ENCODE results near the gene PROC. TPM values are rescaled to one million over a fixed set of nuclear protein-coding genes. Genes with fewer than 3 reads are reported as not detected.

PROC gene
- total and polyA plus RNA-seq, 9 of the 15 experiments (the other 6 are each of a cell fraction or from before 2014, with no cell fraction given), result not detected

GRCh38 chr2:127408004-127408806, 10.0 kb upstream of the PROC start (continued):
- TF ChIP-seq PYGO2 (tag; IDR thresholded peaks at IDR 0.05) (no peak), ZFP91 (CRISPR knock-in tag; IDR thresholded peaks at IDR 0.05) (no peak), RREB1 (CRISPR knock-in tag; IDR thresholded peaks at IDR 0.05) (no peak), SMARCA4 (IDR thresholded peaks at IDR 0.05) (no peak), MLLT1 (IDR thresholded peaks at IDR 0.05) (peak in 1 of 2 experiments; percentile 48; a peak in 1 of 4 replicates), HINFP (tag; conservative IDR thresholded peaks at IDR 0.05; ENCODE audit: low read depth) (no peak), KLF6 (CRISPR knock-in tag; IDR thresholded peaks at IDR 0.05; ENCODE audit: borderline replicate concordance) (no peak), SMARCC2 (IDR thresholded peaks at IDR 0.05; ENCODE audit: low read depth) (peak; percentile 25; the same call in 1 of the 2 replicates), MAFF (IDR thresholded peaks at IDR 0.05; ENCODE audit: low read length) (no peak), MAZ (CRISPR knock-in tag; conservative IDR thresholded peaks at IDR 0.05 in 1 of 2, IDR thresholded peaks at IDR 0.05 in 1 of 2) (peak in 1 of 2 experiments; percentile 90; a peak in 2 of 4 replicates), TBL1XR1 (IDR thresholded peaks at IDR 0.05; ENCODE audit: low read length in 2 of 2) (peak in 1 of 2 experiments; percentile 64; a peak in 1 of 4 replicates), ZNF436 (CRISPR knock-in tag; IDR thresholded peaks at IDR 0.05) (peak; percentile 94), DEAF1 (CRISPR knock-in tag; IDR thresholded peaks at IDR 0.05) (no peak)
